Stomach (tissue), 9 donors: ENCODE measurements around the gene FAM13C. TPM values are rescaled to one million over a fixed set of nuclear protein-coding genes. Genes with fewer than 3 reads are reported as not detected.
A peak's percentile ranks its signal among the peaks of the same experiment; 100 is the strongest.

Experiments
- DNase-seq, 2 donors: peaks; one replicate each; pipeline versions ENCODE4 v3.0.0 to v3.0.0-alpha.2; 2013 to 2019
- H3K27ac ChIP-seq, 5 donors: fragments of 200-600 bp in 4 of 5; sonication (generic) in 4 of 5; one replicate each; pipeline ENCODE4 v1.5.1; 2013 to 2019; ENCODE audit warnings: mild to moderate bottlenecking in 1 of 5, moderate library complexity in 1 of 5
- H3K27me3 ChIP-seq, 3 donors: fragments of 200-600 bp; sonication (generic); one replicate each; pipeline ENCODE4 v1.5.1; 2017 to 2019; ENCODE audit warnings: mixed run types in 1 of 3
- H3K36me3 ChIP-seq, 4 donors: fragments of 200-600 bp; sonication (generic); 1 replicate in 3 of 4; 2 replicates in 1 of 4; pipeline ENCODE4 v1.5.1; 2016 to 2019
- H3K4me1 ChIP-seq, 4 donors: fragments of 200-600 bp; sonication (generic); one replicate each; pipeline ENCODE4 v1.5.1; 2016 to 2019
- H3K4me3 ChIP-seq, 4 donors: fragments of 200-600 bp; sonication (generic) in 3 of 4; one replicate each; pipeline ENCODE4 v1.5.1; 2016 to 2019; ENCODE audit warnings: mild to moderate bottlenecking in 1 of 4
- H3K9me3 ChIP-seq, 4 donors: fragments of 200-600 bp; sonication (generic); one replicate each; pipeline ENCODE4 v1.5.1; 2016 to 2019
- EP300 ChIP-seq: sonication (generic); formaldehyde crosslinking; IDR thresholded peaks from one replicate; pipeline ENCODE4 v1.6.1; 2017; ENCODE audit warnings: antibody characterized with exemption
- POLR2A ChIP-seq, 4 donors: fragments of 450-650 bp; IDR thresholded peaks; one replicate each; pipeline ENCODE4 v1.6.1; 2016; ENCODE audit warnings: antibody characterized with exemption in 4 of 4, control low read depth in 2 of 4, mild to moderate bottlenecking in 1 of 4, moderate library complexity in 1 of 4
- POLR2AphosphoS5 ChIP-seq, 3 donors: sonication (generic); formaldehyde crosslinking; IDR thresholded peaks; one replicate each; pipeline ENCODE4 v1.6.1; 2016; ENCODE audit warnings: antibody characterized with exemption in 3 of 3
- WGBS, 5 donors: extraction: QIAGEN DNeasy Blood & Tissue Kit in 3 of 5; methylation state at CpG; one replicate each; pipeline versions ENCODE4 v1.1.5 to v1.1.7; 2013 to 2018; 5-methylcytosine and 5-hydroxymethylcytosine counted together
- intact Hi-C: fragments of 100-400 bp; cut with DNase I; formaldehyde crosslinking; loops from one replicate; pipeline ENCODE4 v1.15.1; 2023; ENCODE audit warnings: low total_unique reads
- polyA plus RNA-seq, 3 donors: library from polyadenylated mRNA; stranded (reverse); fragments of 200-250 nt; gene quantifications; one replicate each; pipeline ENCODE4 v1.2.3, GENCODE V29; 2013
- total RNA-seq, 5 donors: library from RNA; depleted of rRNA; stranded (reverse); fragments of >200 nt; gene quantifications; one replicate each; pipeline versions ENCODE4 v1.1.0 to v1.2.3, GENCODE V29; 2014 to 2016
- TF ChIP-seq, protein P1 (sequence below), 7 experiments: fragments of 450-650 bp in 4 of 7; fragments of 200-600 bp in 3 of 7; sonication (generic) in 3 of 7; IDR thresholded peaks; one replicate each; pipeline ENCODE4 v1.5.1; 2016 to 2019; ENCODE audit warnings: antibody characterized with exemption in 7 of 7, control low read depth in 2 of 7, mild to moderate bottlenecking in 1 of 7
- donor health status: healthy with polysubstance abuse.
- donor health status: Bipolar disorder and iron deficiency.
- donor health status: healthy.

FAM13C gene
- total and polyA plus RNA-seq, 8 donors: 0.89 to 47.3 (median 9.2) TPM

DNA sequence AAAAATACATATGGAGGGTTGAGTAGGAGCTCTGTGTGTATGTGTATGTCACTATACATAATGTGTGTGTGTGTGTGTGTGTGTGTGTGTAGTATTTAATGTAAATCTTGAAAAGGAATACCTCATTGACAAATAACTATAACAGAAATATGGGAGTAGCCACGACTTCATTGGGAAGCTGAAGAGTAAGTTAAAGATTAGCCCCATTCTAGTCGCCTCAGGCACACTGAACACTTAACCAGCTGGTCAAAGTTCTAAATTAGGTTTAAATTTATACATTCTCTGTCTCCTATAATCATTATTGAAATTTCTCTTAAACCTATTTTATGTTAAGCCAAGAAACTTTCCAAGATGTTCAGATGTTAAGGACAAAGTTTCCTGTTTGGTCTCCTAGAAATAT lies 45.3 kb downstream of the FAM13C start:
- DNase-seq: no peak
- H3K9me3 ChIP-seq: no peaks in the 10 kb centered on the region
- no peak overlapping the region for H3K4me3 ChIP-seq
- no peak overlapping the region for H3K27ac ChIP-seq
- no peaks in the 10 kb centered on the region for H3K27me3 ChIP-seq
- H3K36me3 ChIP-seq: no peaks in the 10 kb centered on the region
- H3K4me1 ChIP-seq: peaks cover 0 to 7% (median 0%) of the 10 kb centered on the region in 4 donors
- 46 to 58% (median 56%) methylated on average over 2 of the region's 2 CpGs for WGBS, 5 donors
- no peak for TF ChIP-seq POLR2AphosphoS5 (IDR thresholded peaks at IDR 0.05)
- TF ChIP-seq POLR2A (IDR thresholded peaks at IDR 0.05): no peak
- TF ChIP-seq EP300: no peak
- TF ChIP-seq, protein P1, sequence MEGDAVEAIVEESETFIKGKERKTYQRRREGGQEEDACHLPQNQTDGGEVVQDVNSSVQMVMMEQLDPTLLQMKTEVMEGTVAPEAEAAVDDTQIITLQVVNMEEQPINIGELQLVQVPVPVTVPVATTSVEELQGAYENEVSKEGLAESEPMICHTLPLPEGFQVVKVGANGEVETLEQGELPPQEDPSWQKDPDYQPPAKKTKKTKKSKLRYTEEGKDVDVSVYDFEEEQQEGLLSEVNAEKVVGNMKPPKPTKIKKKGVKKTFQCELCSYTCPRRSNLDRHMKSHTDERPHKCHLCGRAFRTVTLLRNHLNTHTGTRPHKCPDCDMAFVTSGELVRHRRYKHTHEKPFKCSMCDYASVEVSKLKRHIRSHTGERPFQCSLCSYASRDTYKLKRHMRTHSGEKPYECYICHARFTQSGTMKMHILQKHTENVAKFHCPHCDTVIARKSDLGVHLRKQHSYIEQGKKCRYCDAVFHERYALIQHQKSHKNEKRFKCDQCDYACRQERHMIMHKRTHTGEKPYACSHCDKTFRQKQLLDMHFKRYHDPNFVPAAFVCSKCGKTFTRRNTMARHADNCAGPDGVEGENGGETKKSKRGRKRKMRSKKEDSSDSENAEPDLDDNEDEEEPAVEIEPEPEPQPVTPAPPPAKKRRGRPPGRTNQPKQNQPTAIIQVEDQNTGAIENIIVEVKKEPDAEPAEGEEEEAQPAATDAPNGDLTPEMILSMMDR (IDR thresholded peaks at IDR 0.05): no peak
- intact Hi-C loops: no loop called here

DNA sequence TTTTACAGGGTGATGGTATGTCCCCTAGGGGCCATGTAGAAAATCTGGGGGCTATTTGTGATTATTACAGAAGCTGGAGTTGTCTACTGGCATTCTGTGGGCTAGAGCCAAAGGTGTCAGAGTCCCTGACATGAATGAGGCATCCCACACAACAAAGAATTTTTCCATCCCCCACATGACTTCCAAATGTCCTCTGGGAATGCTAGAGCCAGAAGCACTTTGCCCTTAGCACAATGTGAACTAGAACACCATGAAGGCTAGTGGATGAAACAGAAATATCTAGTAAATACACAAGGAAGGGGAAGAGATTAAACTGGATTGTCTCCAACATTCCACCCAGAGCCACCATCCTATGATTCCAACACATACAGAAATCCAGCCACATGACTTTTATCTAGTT lies 46.9 kb downstream of the FAM13C start:
- TF ChIP-seq POLR2A (IDR thresholded peaks at IDR 0.05) (no peak), POLR2AphosphoS5 (IDR thresholded peaks at IDR 0.05) (peak in 1 of 3 donors; percentile 17), EP300 (no peak)
- TF ChIP-seq, protein P1 (IDR thresholded peaks at IDR 0.05): no peak
- intact Hi-C loops: no loop called here
- Histone ChIP-seq H3K9me3 (no peaks in the 10 kb centered on the region), H3K4me3 (no peak overlapping the region), H3K4me1 (peaks cover 0 to 3% (median 0%) of the 10 kb centered on the region in 4 donors), H3K36me3 (no peaks in the 10 kb centered on the region), H3K27me3 (no peaks in the 10 kb centered on the region), H3K27ac (no peak overlapping the region)
- no peak for DNase-seq

DNA sequence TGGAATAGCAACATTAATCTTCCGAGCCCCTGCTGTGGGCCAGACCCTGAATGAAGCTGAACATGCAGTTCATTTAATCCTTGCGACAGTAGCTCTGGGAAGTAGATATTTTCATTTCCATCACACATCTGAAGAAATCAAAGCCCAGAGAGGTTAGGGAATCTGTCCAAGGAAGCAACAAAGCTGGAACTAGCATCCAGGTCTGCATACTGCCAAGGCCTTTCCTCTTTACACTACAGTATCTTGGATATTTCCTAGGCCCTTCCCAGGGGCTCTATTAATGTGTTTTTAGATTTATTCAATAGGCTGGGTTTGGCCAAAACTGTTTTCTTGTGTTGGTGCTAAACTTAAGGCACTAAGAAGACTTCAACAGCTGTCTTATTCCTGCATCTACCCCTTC lies 48.1 kb downstream of the FAM13C start:
- DNase-seq: no peak
- H3K4me3 ChIP-seq: no peak overlapping the region
- WGBS, 5 donors: 84 to 96% (median 92%) methylated on average over 2 of the region's 2 CpGs
- H3K27me3 ChIP-seq: no peaks in the 10 kb centered on the region
- H3K36me3 ChIP-seq: no peaks in the 10 kb centered on the region
- H3K9me3 ChIP-seq: no peaks in the 10 kb centered on the region
- H3K27ac ChIP-seq: no peak overlapping the region
- H3K4me1 ChIP-seq: peaks cover 0 to 3% (median 0%) of the 10 kb centered on the region in 4 donors
- TF ChIP-seq POLR2A (IDR thresholded peaks at IDR 0.05) (no peak), POLR2AphosphoS5 (IDR thresholded peaks at IDR 0.05) (no peak), EP300 (no peak)
- TF ChIP-seq, protein P1 (IDR thresholded peaks at IDR 0.05): no peak
- intact Hi-C loops: no loop called here

DNA sequence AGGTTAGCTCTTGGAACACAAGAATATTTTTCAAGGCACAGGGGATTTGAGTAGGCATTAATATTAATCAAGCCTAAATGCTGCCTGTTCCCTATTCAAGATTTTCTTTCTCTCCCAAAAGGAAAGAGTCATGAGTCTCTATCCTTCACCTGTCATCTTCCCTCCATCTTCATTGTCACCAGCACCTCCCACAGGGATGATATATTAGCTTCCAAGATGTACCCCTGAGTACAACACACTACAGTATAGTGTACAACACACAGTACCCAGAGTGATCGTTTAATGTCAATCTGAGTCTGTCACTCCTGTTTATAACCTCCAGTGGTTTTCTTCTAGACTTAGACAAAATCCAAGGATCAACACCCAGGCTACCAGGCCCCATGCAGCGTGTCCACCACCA lies 50.1 kb downstream of the FAM13C start:
- no peaks in the 10 kb centered on the region for H3K36me3 ChIP-seq

More for the DNA sequence above, 50.1 kb downstream of the FAM13C start:
- Histone ChIP-seq H3K27me3 (no peaks in the 10 kb centered on the region), H3K4me3 (no peak overlapping the region), H3K4me1 (no peaks in the 10 kb centered on the region), H3K9me3 (no peaks in the 10 kb centered on the region), H3K27ac (no peak overlapping the region)
- DNase-seq: no peak
- WGBS, 5 donors: 79 to 95% (median 89%) methylated on average over 2 of the region's 2 CpGs
- intact Hi-C loops: no loop called here
- TF ChIP-seq EP300 (no peak), POLR2A (IDR thresholded peaks at IDR 0.05) (no peak), POLR2AphosphoS5 (IDR thresholded peaks at IDR 0.05) (no peak)
- TF ChIP-seq, protein P1 (IDR thresholded peaks at IDR 0.05): no peak
